RWPE2 (cell line): ENCODE measurements around the gene TENM4.
A peak's percentile ranks its signal among the peaks of the same experiment; 100 is the strongest.

ENCODE experiments used
- ATAC-seq: fragments of 200-7000 bp; cut with Tn5 transposase; 3 replicates; pipeline ENCODE4 v1.9.1; 2021; ENCODE audit warnings: low read depth
- DNase-seq: peaks from one replicate; pipeline ENCODE4 v3.0.0-alpha.2; 2020; ENCODE audit warnings: low spot score
- H3K27ac ChIP-seq: fragments of 450-650 bp; 2 replicates; pipeline ENCODE4 v1.5.1; 2017; ENCODE audit warnings: mild to moderate bottlenecking; ENCODE audit not compliant: poor library complexity, severe bottlenecking
- H3K27me3 ChIP-seq: fragments of 250-450 bp; sonication (Bioruptor Pico); 2 replicates; pipeline ENCODE4 v1.5.1; 2021; ENCODE audit warnings: mild to moderate bottlenecking, moderate library complexity; ENCODE audit not compliant: insufficient read depth, poor library complexity, severe bottlenecking
- H3K36me3 ChIP-seq: fragments of 250-450 bp; sonication (Bioruptor Pico); 2 replicates; pipeline ENCODE4 v1.5.1; 2020; ENCODE audit warnings: low read depth, mild to moderate bottlenecking, moderate library complexity
- H3K4me1 ChIP-seq: fragments of 250-450 bp; sonication (Bioruptor Pico); 2 replicates; pipeline ENCODE4 v1.5.1; 2021; ENCODE audit warnings: mild to moderate bottlenecking, moderate library complexity; ENCODE audit not compliant: insufficient read depth, poor library complexity, severe bottlenecking
- H3K4me3 ChIP-seq: fragments of 250-450 bp; sonication (Bioruptor Pico); 2 replicates; pipeline ENCODE4 v1.5.1; 2021; ENCODE audit warnings: mild to moderate bottlenecking, moderate library complexity; ENCODE audit not compliant: severe bottlenecking
- H3K9me3 ChIP-seq: fragments of 250-450 bp; sonication (Bioruptor Pico); 2 replicates; pipeline ENCODE4 v1.5.1; 2021; ENCODE audit warnings: mild to moderate bottlenecking, moderate library complexity; ENCODE audit not compliant: severe bottlenecking
- CTCF ChIP-seq: fragments of 450-650 bp; IDR thresholded peaks from one replicate; pipeline ENCODE4 v1.5.1; 2017; ENCODE audit warnings: mild to moderate bottlenecking, moderate library complexity; ENCODE audit not compliant: poor library complexity, severe bottlenecking

Gene TENM4

DNA sequence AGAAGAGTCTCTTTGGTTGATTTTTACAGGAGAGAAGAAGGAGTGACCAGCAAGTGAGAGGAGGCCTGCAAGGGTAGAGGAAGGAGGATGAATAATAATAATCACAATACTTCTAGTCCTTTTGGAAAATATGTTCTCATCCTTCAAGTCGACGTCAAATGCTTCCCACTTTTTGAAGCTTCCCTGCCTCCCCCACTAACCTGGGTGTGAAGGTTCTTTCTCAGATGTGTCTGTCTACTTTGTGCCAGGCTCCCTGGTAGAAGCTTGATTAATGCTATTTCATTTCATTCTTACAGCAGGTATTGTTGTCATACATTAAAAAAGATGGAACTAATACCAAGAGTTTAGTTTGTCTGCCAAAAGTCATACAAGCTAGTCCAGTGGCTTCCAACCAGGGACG, 17.1 kb downstream of the TENM4 start:
- ATAC-seq = no peak
- H3K9me3 ChIP-seq = no peaks in the 10 kb centered on the region
- peaks cover 15% of the 10 kb centered on the region for H3K4me1 ChIP-seq
- H3K27ac ChIP-seq = no peak overlapping the region
- no peaks in the 10 kb centered on the region for H3K27me3 ChIP-seq
- TF ChIP-seq CTCF = no peak
- H3K36me3 ChIP-seq = no peaks in the 10 kb centered on the region
- no peak overlapping the region for H3K4me3 ChIP-seq
- no peak for DNase-seq

DNA sequence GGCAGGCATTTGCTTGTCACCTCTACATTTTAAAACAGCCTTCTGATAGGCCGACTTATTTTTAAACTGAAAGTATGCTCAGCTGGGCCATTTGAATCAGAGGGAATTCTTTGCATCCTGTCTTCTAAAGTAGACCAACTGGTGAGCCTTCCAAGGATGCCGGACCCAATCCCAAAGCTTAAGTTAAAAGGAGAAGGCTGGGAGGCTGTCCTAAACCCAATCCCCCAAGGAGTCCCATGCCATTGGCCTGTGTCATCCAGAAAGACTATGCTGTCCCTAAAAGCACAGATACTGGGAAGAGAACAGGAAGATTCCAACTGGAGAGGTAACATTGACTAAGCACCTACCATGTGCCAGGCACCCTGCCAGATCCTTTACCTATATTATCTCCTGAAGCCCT, 18.0 kb downstream of the TENM4 start:
- ATAC-seq = no peak
- Histone ChIP-seq H3K4me3 (no peak overlapping the region), H3K4me1 (peaks cover 24% of the 10 kb centered on the region), H3K27me3 (no peaks in the 10 kb centered on the region), H3K9me3 (no peaks in the 10 kb centered on the region), H3K27ac (no peak overlapping the region), H3K36me3 (no peaks in the 10 kb centered on the region)
- no peak for TF ChIP-seq CTCF
- DNase-seq = no peak

DNA sequence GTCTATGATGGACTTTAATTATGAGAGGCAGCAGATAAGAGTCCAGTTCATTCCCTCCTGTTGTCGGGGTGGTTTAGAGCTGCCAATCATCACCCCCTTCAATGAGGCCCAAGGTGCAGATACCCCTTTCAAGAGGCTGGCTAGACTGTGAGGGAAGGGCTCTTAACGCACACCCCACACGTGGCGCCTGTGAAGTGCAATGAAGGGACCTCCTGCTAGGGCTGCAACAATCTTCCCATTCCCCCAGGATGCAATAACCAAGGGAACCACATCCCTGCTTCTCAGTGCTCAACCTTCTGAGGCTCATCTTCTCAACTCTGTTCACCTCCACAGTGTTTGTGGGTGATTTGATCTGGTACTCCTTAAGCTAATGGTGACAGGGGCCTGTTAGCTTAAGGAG, 19.0 kb downstream of the TENM4 start:
- TF ChIP-seq CTCF = no peak
- Histone ChIP-seq H3K27ac (no peak overlapping the region), H3K4me1 (peaks cover 33% of the 10 kb centered on the region), H3K9me3 (no peaks in the 10 kb centered on the region), H3K4me3 (no peak overlapping the region), H3K36me3 (no peaks in the 10 kb centered on the region), H3K27me3 (no peaks in the 10 kb centered on the region)
- ATAC-seq (no peak), DNase-seq (no peak)

- Histone ChIP-seq H3K9me3 (no peaks in the 10 kb centered on the region), H3K27ac (peak overlapping the region; percentile 96), H3K36me3 (no peaks in the 10 kb centered on the region), H3K4me1 (peaks cover 48% of the 10 kb centered on the region), H3K4me3 (no peak overlapping the region), H3K27me3 (no peaks in the 10 kb centered on the region)
- peak; percentile 88 for DNase-seq
- TF ChIP-seq CTCF = no peak
- ATAC-seq = peak; percentile 92
These were observed 21.7 kb downstream of the TENM4 start for GRCh38 chr11:79419120-79419519.

DNA sequence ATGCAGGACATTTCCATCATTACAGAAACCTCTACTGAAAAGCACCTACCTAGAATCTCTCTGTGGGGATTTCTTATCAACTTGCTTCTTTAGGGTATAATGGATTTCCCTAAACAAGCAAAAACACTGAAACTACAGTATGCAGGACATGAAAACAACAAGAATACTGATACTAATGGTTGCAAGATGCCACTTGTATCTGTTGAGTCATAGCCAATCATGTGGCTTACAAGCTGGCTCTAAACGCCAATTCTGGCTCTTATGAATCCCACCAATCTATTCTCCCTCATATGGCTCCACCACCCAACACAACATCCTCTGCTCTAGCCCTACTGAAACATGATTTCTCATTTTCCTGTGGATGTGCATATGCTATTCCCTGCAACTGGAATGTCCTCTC, 22.6 kb downstream of the TENM4 start:
- TF ChIP-seq CTCF = no peak
- no peak overlapping the region for H3K4me3 ChIP-seq
- peaks cover 57% of the 10 kb centered on the region for H3K4me1 ChIP-seq
- no peak for ATAC-seq
- peak overlapping the region; percentile 96 for H3K27ac ChIP-seq
- DNase-seq = no peak
- no peaks in the 10 kb centered on the region for H3K27me3 ChIP-seq
- H3K36me3 ChIP-seq = no peaks in the 10 kb centered on the region
- H3K9me3 ChIP-seq = no peaks in the 10 kb centered on the region
